ENCODE data around the gene FBLN1.
A peak's percentile ranks its signal among the peaks of the same experiment; 100 is the strongest.

Gene FBLN1

GRCh38 chr22:45571089-45571488, 68.4 kb downstream of the FBLN1 start:
- no peak for DNase-seq (ENCODE audit: low spot score)

GRCh38 chr22:45572444-45572843, 69.8 kb downstream of the FBLN1 start:
- no peak for DNase-seq (ENCODE audit: low spot score)

DNA sequence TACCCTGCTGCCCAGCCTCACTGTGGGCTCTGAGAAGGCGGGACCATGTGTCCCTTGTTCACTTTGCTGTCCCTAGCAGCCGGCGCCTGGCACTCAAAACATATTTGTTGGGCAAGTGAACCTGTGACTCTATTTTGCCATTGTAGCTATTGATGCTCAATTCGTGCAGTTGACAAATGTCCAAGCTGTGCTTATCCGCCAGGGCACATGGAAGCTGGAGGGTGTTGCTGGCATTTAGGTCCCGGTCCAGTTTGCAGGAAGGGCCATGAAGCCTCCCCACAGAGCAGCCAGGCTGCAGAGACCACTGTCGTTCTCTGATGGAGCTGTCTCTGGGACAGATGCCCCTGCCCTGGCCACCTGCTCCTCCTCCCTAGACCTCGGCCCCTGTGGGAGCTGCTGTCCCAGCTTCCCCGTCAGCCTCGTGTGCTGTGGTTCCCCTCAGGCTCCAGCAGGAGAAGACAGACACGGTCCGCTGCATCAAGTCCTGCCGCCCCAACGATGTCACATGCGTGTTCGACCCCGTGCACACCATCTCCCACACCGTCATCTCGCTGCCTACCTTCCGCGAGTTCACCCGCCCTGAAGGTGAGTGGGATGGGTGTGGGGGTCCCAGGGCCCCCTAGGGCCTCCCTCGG, 71.5 kb downstream of the FBLN1 start:
- no peak for DNase-seq (ENCODE audit: low spot score)

GRCh38 chr22:45575173-45575572, 72.5 kb downstream of the FBLN1 start:
- DNase-seq (ENCODE audit: low spot score), result no peak

- DNase-seq (ENCODE audit: low spot score), result no peak
These were observed 73.1 kb downstream of the FBLN1 start for GRCh38 chr22:45575607-45576272.

GRCh38 chr22:45576273-45576625, 73.6 kb downstream of the FBLN1 start:
- DNase-seq (ENCODE audit: low spot score), result no peak

- no peak for DNase-seq (ENCODE audit: low spot score)
These were observed 74.2 kb downstream of the FBLN1 start for GRCh38 chr22:45576730-45577464.

- peak; percentile 76 for DNase-seq (ENCODE audit: low spot score)
These were observed 75.3 kb downstream of the FBLN1 start for GRCh38 chr22:45577746-45578523.

DNA sequence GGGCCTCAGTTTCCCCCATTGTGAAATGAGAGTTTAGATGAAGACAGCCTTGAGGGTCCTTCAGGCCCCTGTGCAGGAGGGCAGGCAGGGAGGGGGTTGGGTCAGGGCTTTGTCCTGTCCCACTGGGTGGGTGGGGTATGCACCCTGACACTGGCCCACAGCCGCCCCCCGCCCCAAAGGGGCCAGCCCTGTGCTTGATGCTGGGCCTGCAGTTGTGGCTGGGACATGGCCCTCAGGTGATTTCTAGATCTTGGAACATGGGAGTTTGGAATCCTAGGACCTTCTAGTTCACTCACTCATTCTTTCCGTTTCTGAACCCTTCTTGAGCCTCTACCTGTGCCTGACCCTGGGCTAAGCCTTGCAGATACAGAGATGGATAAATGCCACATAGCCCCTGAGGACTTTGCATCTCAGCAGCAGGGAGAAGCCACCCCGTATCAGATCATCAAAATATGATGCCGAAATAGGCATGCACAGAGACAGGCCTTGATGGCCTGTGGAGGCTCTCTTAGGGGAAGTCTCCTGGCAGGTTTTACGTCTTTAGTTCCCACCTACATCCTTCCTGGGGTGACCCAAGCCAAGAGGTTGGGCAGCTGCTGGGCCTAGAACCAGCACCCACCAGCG, 76.0 kb downstream of the FBLN1 start:
- no peak for DNase-seq (ENCODE audit: low spot score)

DNA sequence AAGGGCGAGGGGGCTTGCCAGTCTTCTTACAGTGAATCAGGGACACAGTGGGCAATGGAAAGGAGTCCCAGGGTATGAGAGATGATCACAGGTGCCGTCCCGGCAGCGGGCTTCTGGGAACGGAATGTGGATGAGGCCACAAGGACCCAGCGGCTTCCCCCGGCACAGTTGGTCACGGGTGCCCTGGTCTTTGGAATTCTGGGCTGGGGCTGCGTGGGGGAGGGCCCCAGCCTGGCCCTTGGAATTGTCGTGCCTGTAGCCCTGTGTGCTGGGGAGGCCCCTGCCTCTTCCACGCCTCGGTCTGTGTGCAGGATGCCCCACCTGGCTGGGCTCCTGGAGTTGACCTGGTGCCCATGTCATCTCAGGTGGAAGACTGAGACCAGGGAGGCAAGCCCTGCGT, 76.6 kb downstream of the FBLN1 start:
- DNase-seq (ENCODE audit: low spot score), result no peak

DNA sequence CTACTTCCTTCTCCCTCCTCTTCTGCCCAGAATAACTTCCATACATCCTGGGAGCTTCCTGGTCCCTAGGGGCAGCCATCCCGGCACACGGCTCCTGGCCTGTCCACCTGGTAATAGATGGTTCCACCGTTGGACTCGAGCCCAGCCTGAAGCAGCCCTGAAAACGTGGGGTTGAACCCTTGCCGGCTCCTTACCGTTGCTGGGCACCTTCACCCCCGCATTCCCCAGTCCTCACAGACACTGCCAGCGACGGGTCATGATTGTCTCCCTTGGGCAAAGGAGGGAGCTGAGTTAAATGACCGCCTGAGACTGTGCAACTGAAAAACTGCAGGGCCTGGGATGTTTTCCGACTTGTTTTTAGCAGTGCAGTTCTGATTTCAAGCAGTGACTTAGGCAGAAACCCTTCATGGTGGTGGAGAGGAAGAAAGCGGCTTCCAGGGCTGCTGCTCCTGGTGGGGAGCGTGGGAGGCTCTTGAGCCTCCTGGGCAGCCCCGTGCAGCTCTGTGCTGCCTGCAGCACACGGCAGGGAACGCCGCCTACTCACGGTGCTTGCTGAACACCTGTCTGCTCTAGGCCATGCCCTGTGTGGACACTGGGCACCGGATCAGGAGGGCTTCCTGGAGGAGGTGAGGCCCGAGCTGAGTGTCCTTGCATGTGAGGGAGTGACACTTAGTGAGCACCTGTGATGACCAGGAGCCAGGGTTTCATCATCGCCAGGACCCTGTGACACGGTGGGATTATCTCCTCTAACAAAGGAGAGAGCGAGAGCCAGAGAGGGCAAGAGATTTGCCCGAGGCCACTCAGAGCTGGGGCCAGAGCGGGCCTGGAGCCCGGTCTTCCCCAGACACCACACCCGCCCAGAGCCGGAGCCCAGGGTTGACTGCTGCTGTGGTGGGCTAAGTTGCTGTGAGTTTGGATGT, 77.4 kb downstream of the FBLN1 start:
- DNase-seq (ENCODE audit: low spot score), result no peak

GRCh38 chr22:45580726-45581381, 78.2 kb downstream of the FBLN1 start:
- DNase-seq (ENCODE audit: low spot score), result no peak

GRCh38 chr22:45581549-45582080, 78.9 kb downstream of the FBLN1 start:
- DNase-seq (ENCODE audit: low spot score), result no peak

GRCh38 chr22:45582236-45582954, 79.7 kb downstream of the FBLN1 start:
- no peak for DNase-seq (ENCODE audit: low spot score)

GRCh38 chr22:45582955-45583320, 80.3 kb downstream of the FBLN1 start:
- no peak for DNase-seq (ENCODE audit: low spot score)

DNA sequence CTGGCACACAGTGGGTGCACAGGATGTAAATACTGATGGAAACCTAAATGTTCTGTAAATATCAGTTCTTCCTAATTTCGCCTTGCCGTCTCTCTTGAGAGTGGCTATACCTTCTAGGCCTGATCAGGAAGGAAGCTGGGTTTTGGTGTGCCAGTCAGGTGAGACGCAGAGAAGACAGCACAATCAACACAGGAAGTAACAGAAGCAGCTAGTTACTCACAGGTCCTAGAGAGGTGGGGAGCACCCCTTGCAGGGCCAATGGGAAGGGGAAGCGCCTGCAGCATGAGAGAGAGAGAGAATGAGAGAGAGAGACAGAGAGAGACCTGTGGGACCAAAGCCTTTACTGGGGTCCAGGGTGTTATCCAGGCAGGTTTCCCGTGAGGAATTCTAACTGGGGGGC, 80.8 kb downstream of the FBLN1 start:
- DNase-seq (ENCODE audit: low spot score), result no peak

- DNase-seq (ENCODE audit: low spot score), result peak; percentile 90
These were observed 81.5 kb downstream of the FBLN1 start for GRCh38 chr22:45584121-45584570.

DNA sequence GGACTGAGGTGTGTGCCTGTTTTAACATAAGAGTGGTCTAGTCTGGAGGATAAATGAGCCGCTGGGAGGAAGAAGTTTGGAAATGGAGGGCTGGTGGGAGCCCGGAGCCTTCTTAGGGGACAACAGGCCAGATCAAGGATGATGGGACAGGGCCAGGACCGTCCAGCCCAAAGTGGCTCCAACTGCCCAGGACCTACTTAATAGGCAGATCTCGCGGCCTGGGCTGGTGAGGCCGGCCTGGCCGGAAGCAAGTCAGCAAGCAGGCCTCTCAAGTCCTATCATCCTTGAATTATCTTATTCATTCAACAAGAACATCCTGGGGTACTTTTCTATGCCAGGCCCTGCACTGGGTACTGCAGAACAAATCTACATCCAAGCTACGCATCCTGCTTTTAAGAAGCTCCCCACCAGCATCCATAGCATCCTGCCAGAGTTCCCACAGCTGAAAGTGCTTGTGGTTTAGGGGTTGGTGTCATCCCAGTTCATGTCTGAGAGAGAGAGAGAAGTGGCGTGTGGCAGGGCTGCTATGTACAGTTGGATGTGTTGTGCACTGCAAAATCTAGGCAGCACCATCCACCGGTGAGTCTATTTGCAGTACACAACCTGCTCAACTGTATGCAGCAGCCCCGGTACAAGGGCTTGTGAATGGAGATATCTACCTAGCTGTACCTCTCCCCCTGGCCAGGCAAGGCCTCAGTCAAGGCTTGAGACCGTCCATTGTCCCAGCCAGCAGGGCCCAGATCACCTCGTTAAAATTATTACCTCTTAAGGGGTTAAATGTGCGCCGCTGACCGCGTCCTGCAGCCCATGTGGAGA, 82.1 kb downstream of the FBLN1 start:
- DNase-seq (ENCODE audit: low spot score), result peak; percentile 32

DNA sequence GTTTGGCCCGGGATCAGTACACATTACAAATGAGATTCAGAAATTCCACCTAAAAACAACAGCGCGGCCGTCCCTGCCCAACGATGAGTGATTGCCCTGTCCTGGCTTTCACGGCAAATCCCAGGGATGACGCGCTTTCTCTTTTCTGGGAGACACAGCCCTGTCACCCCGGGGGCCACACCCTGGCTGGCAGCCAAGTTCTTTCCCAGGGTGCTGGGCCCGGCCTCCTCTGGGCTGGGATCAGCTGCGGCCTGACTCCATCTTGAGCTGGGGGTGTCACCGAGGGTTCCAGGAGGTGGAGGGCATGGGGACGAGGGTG, 82.7 kb downstream of the FBLN1 start:
- DNase-seq (ENCODE audit: low spot score), result peak; percentile 68
